HG03432 (cell line): ENCODE results near the gene GPC5.

ENCODE experiments used
- ATAC-seq: cut with Tn5 transposase; IDR thresholded peaks from one replicate; pipeline ENCODE4 v1.9.1; 2021; ENCODE audit warnings: mild to moderate bottlenecking, moderate library complexity; ENCODE audit not compliant: unreplicated experiment

GPC5 gene

GRCh38 chr13:92103689-92104153 lies 705.3 kb downstream of the GPC5 start:
- no peak for ATAC-seq

GRCh38 chr13:92122186-92122853 lies 723.9 kb downstream of the GPC5 start:
- no peak for ATAC-seq

GRCh38 chr13:92126399-92126798 lies 728.0 kb downstream of the GPC5 start:
- no peak for ATAC-seq

GRCh38 chr13:92135509-92135908 lies 737.1 kb downstream of the GPC5 start:
- no peak for ATAC-seq

GRCh38 chr13:92136449-92137155 lies 738.2 kb downstream of the GPC5 start:
- ATAC-seq = no peak

GRCh38 chr13:92137520-92137919 lies 739.1 kb downstream of the GPC5 start:
- ATAC-seq = no peak

- no peak for ATAC-seq
Measured at GRCh38 chr13:92143766-92144165, 745.3 kb downstream of the GPC5 start.

- no peak for ATAC-seq
Measured at GRCh38 chr13:92150606-92151005, 752.2 kb downstream of the GPC5 start.

GRCh38 chr13:92158346-92158745 lies 759.9 kb downstream of the GPC5 start:
- ATAC-seq = no peak

- no peak for ATAC-seq
Measured at GRCh38 chr13:92164822-92165221, 766.4 kb downstream of the GPC5 start.

- no peak for ATAC-seq
Measured at GRCh38 chr13:92172191-92172590, 773.8 kb downstream of the GPC5 start.

GRCh38 chr13:92173254-92173653 lies 774.8 kb downstream of the GPC5 start:
- no peak for ATAC-seq

GRCh38 chr13:92175330-92175729 lies 776.9 kb downstream of the GPC5 start:
- ATAC-seq = peak; percentile 88

- no peak for ATAC-seq
Measured at GRCh38 chr13:92177966-92178365, 779.5 kb downstream of the GPC5 start.

- ATAC-seq = no peak
Measured at GRCh38 chr13:92179223-92179622, 780.8 kb downstream of the GPC5 start.

GRCh38 chr13:92187378-92187989 lies 789.1 kb downstream of the GPC5 start:
- peak; percentile 82 for ATAC-seq

GRCh38 chr13:92188574-92188973 lies 790.2 kb downstream of the GPC5 start:
- no peak for ATAC-seq

GRCh38 chr13:92196591-92197256 lies 798.3 kb downstream of the GPC5 start:
- ATAC-seq = no peak

- no peak for ATAC-seq
Measured at GRCh38 chr13:92197669-92198068, 799.2 kb downstream of the GPC5 start.

GRCh38 chr13:92218615-92219014 lies 820.2 kb downstream of the GPC5 start:
- ATAC-seq = no peak

- no peak for ATAC-seq
Measured at GRCh38 chr13:92221916-92222315, 823.5 kb downstream of the GPC5 start.
